HG02981 (cell line): Measurements from ENCODE around the gene SMIM21.

Source experiments
- ATAC-seq: cut with Tn5 transposase; IDR thresholded peaks from one replicate; pipeline ENCODE4 v1.9.1; 2021; ENCODE audit warnings: mild to moderate bottlenecking, moderate library complexity; ENCODE audit not compliant: unreplicated experiment

Gene SMIM21

GRCh38 chr18:75428490-75428889 is 987 bp upstream of the SMIM21 start:
- ATAC-seq: no peak

- ATAC-seq: no peak
Measured at GRCh38 chr18:75422341-75422910, 5.1 kb downstream of the SMIM21 start.

GRCh38 chr18:75421656-75422055 is 5.8 kb downstream of the SMIM21 start:
- ATAC-seq: no peak

- no peak for ATAC-seq
Measured at GRCh38 chr18:75418293-75419005, 9.1 kb downstream of the SMIM21 start.

- no peak for ATAC-seq
Measured at GRCh38 chr18:75410611-75411010, 16.9 kb downstream of the SMIM21 start.

- no peak for ATAC-seq
Measured at GRCh38 chr18:75409806-75410205, 17.7 kb downstream of the SMIM21 start.

GRCh38 chr18:75408554-75409506 is 18.7 kb downstream of the SMIM21 start:
- ATAC-seq: no peak

- no peak for ATAC-seq
Measured at GRCh38 chr18:75407468-75408437, 19.8 kb downstream of the SMIM21 start.

- no peak for ATAC-seq
Measured at GRCh38 chr18:75406491-75407445, 20.7 kb downstream of the SMIM21 start.

GRCh38 chr18:75405351-75405750 is 22.2 kb downstream of the SMIM21 start:
- ATAC-seq: no peak

GRCh38 chr18:75400366-75400765 is 27.1 kb downstream of the SMIM21 start:
- no peak for ATAC-seq

- ATAC-seq: no peak
Measured at GRCh38 chr18:75395137-75395536, 32.4 kb downstream of the SMIM21 start.

- ATAC-seq: no peak
Measured at GRCh38 chr18:75393721-75394120, 33.8 kb downstream of the SMIM21 start.

GRCh38 chr18:75392226-75392578 is 35.3 kb downstream of the SMIM21 start:
- no peak for ATAC-seq

GRCh38 chr18:75391279-75392225 is 36.0 kb downstream of the SMIM21 start:
- ATAC-seq: no peak

GRCh38 chr18:75390854-75391253 is 36.6 kb downstream of the SMIM21 start:
- no peak for ATAC-seq

- ATAC-seq: no peak
Measured at GRCh38 chr18:75384144-75384543, 43.4 kb downstream of the SMIM21 start.
